Measurements from ENCODE around the gene KIF13A. TPM values are rescaled to one million over a fixed set of nuclear protein-coding genes. Genes with fewer than 3 reads are reported as not detected.

KIF13A gene
- total and polyA plus RNA-seq, 9 of the 15 experiments (the other 6 are each of a cell fraction or from before 2014, with no cell fraction given), result 3.6 to 44.3 (median 29.7) TPM

- ATAC-seq (no peak), DNase-seq (ENCODE audit: extremely low read depth in 1 of 4, low spot score in 3 of 4) (no peak), FAIRE-seq (no peak)
- intact Hi-C loops (cut with micrococcal nuclease), result no loop called here
- Histone ChIP-seq H3K4me2 (ENCODE audit: insufficient read depth, low read length) (no peak overlapping the region), H3K9me3 (replicated peaks; ENCODE audit: control insufficient read depth, insufficient read depth, low read depth, low read length) (no peaks in the 10 kb centered on the region), H3K4me1 (replicated peaks in 1 of 2; ENCODE audit: control insufficient read depth in 2 of 2, insufficient read depth in 2 of 2, low read length in 2 of 2) (peaks cover 4% of the 10 kb centered on the region in 2 experiments; a peak in 3 of 5 replicates), H3K79me2 (ENCODE audit: control insufficient read depth, insufficient read depth, low read length) (no peaks in the 10 kb centered on the region), H2AFZ (ENCODE audit: low read depth, low read length) (no peak overlapping the region), H3K27ac (ENCODE audit: extremely low read depth, low read depth, low read length) (no peak overlapping the region), H3K4me3 (no peak overlapping the region), H3K27me3 (ENCODE audit: control insufficient read depth in 2 of 2, insufficient read depth in 2 of 2, low read length in 2 of 2) (no peaks in the 10 kb centered on the region), H3K9me1 (ENCODE audit: control insufficient read depth, insufficient read depth, low read length) (no peaks in the 10 kb centered on the region), H3K36me3 (ENCODE audit: control insufficient read depth, insufficient read depth, low read length) (peaks cover 61% of the 10 kb centered on the region), H3K9ac (ENCODE audit: insufficient read depth in 1 of 2, low read depth in 2 of 2, low read length in 2 of 2) (no peak overlapping the region), H4K20me1 (replicated peaks; ENCODE audit: control insufficient read depth, insufficient read depth, low read length) (no peaks in the 10 kb centered on the region)
- 78% methylated on average over 3 of the region's 3 CpGs for WGBS (ENCODE audit: insufficient coverage, low coverage, missing lambda C conversion rate)
- ChIA-PET POLR2A (interaction anchor here (0.7 to 4.5 kb wide), 4 partner anchors 8 to 335 kb away, joined by 3 to 21 read pairs (median 4); no protein-coding TSS in a partner anchor), CTCF (ENCODE audit: low intra/inter-chr PET ratio) (no interaction called here)
- no TSS peak for BruUV-seq (replicated peaks)
- TF ChIP-seq KDM1A (IDR thresholded peaks at IDR 0.05) (peak; percentile 58 to 59; a peak in 3 of 4 replicates), ZNF316 (IDR thresholded peaks at IDR 0.05) (peak; percentile 36), SAFB (IDR thresholded peaks at IDR 0.05; ENCODE audit: borderline replicate concordance, low read depth, low read length) (no peak), GATA2 (CRISPR knock-in tag; IDR thresholded peaks at IDR 0.05) (no peak), ZNF589 (CRISPR knock-in tag; IDR thresholded peaks at IDR 0.05; ENCODE audit: low read depth) (no peak)
- in situ Hi-C loops (cut with MboI), result no loop called here
Measured at GRCh38 chr6:17851001-17851719, 136.3 kb downstream of the KIF13A start.

GRCh38 chr6:17850281-17850680, 137.2 kb downstream of the KIF13A start:
- H3K9me3 ChIP-seq (replicated peaks; ENCODE audit: control insufficient read depth, insufficient read depth, low read depth, low read length), result no peaks in the 10 kb centered on the region
- no peak overlapping the region for H2AFZ ChIP-seq (ENCODE audit: low read depth, low read length)
- H3K36me3 ChIP-seq (ENCODE audit: control insufficient read depth, insufficient read depth, low read length), result peaks cover 59% of the 10 kb centered on the region
- H3K27ac ChIP-seq (ENCODE audit: extremely low read depth, low read depth, low read length), result no peak overlapping the region
- no peaks in the 10 kb centered on the region for H4K20me1 ChIP-seq (replicated peaks; ENCODE audit: control insufficient read depth, insufficient read depth, low read length)
- no TSS peak for BruUV-seq (replicated peaks)
- intact Hi-C loops (cut with micrococcal nuclease) (no loop called here), in situ Hi-C loops (cut with MboI) (no loop called here)
- H3K9me1 ChIP-seq (ENCODE audit: control insufficient read depth, insufficient read depth, low read length), result no peaks in the 10 kb centered on the region
- FAIRE-seq (no peak), ATAC-seq (no peak), DNase-seq (ENCODE audit: extremely low read depth in 1 of 4, low spot score in 3 of 4) (no peak)
- H3K9ac ChIP-seq (ENCODE audit: insufficient read depth in 1 of 2, low read depth in 2 of 2, low read length in 2 of 2), result no peak overlapping the region
- no peaks in the 10 kb centered on the region for H3K27me3 ChIP-seq (ENCODE audit: control insufficient read depth in 2 of 2, insufficient read depth in 2 of 2, low read length in 2 of 2)
- ChIA-PET POLR2A (interaction anchor here (0.9 to 4.5 kb wide), 5 partner anchors 7 to 85 kb away, joined by 3 to 21 read pairs (median 3); no protein-coding TSS in a partner anchor), CTCF (ENCODE audit: low intra/inter-chr PET ratio) (no interaction called here)
- no peaks in the 10 kb centered on the region for H3K79me2 ChIP-seq (ENCODE audit: control insufficient read depth, insufficient read depth, low read length)
- no peak overlapping the region for H3K4me2 ChIP-seq (ENCODE audit: insufficient read depth, low read length)
- 88% methylated on average over 5 of the region's 5 CpGs for WGBS (ENCODE audit: insufficient coverage, low coverage, missing lambda C conversion rate)
- no peak overlapping the region for H3K4me3 ChIP-seq
- peaks cover 4 to 10% of the 10 kb centered on the region in 2 experiments; a peak in 4 of 5 replicates for H3K4me1 ChIP-seq (replicated peaks in 1 of 2; ENCODE audit: control insufficient read depth in 2 of 2, insufficient read depth in 2 of 2, low read length in 2 of 2)
- TF ChIP-seq NKRF (IDR thresholded peaks at IDR 0.05; ENCODE audit: borderline replicate concordance) (no peak), TCFL5 (CRISPR knock-in tag; conservative IDR thresholded peaks at IDR 0.05) (no peak), ZC3H4 (CRISPR knock-in tag; IDR thresholded peaks at IDR 0.05; ENCODE audit: borderline replicate concordance) (no peak), KLF16 (IDR thresholded peaks at IDR 0.05) (no peak), NFRKB (IDR thresholded peaks at IDR 0.05; ENCODE audit: low read depth) (no peak), SNAPC5 (CRISPR knock-in tag; IDR thresholded peaks at IDR 0.05) (no peak), KLF1 (tag; IDR thresholded peaks at IDR 0.05) (no peak)
